ENCODE measurements around the gene TOP2B.

TOP2B gene

DNA sequence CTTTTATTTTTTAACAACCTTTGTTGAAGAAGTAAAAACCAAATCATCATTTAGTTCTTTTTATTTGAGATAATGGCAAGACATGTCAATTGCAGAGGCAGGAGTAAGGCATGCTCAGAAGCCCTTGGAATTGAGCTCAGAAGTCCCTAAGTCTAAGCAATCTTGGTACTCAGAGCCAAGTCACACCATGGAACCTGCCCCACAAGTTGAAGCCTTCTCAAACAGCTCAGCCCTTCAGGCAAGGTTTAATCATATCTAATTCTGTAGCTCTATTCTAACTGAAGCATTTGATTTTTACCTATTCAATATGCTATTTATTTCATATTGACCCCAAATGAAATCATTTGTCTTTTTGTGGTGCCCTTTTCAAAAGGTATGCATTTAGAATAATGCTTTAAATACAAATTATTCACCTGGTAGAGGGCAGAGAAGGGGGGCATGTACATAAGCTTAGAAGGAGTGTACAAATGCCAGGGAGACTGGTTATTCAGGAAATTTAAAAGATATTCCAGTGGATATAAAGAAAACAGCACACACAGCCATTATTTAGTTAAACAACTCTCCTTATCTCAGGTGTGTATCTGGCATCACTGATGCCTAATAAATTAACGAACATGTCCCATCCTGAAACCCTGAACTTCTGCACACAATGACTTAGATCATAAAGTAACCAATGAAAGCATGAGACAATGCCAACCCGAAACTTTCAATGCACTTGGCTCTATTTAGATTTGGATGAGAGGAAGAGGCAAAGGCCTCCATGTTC is 26.2 kb upstream of the TOP2B start:
- TF ChIP-seq SUZ12 (IDR thresholded peaks at IDR 0.05) (no peak), ARNT (IDR thresholded peaks at IDR 0.05) (no peak), FOXA1 (IDR thresholded peaks at IDR 0.05) (no peak), NFRKB (IDR thresholded peaks at IDR 0.05) (no peak), CTBP1 (IDR thresholded peaks at IDR 0.05; ENCODE audit: borderline replicate concordance) (no peak), L3MBTL2 (conservative IDR thresholded peaks at IDR 0.05) (no peak), LEF1 (IDR thresholded peaks at IDR 0.05; ENCODE audit: borderline replicate concordance) (no peak), HDGF (IDR thresholded peaks at IDR 0.05; ENCODE audit: borderline replicate concordance) (no peak), SP1 (IDR thresholded peaks at IDR 0.05) (no peak), FOXK2 (IDR thresholded peaks at IDR 0.05) (no peak), ELF4 (IDR thresholded peaks at IDR 0.05) (no peak), TARDBP (IDR thresholded peaks at IDR 0.05) (no peak), BHLHE40 (IDR thresholded peaks at IDR 0.05; ENCODE audit: borderline replicate concordance) (no peak), FOXM1 (IDR thresholded peaks at IDR 0.05; ENCODE audit: borderline replicate concordance) (no peak), ZNF384 (IDR thresholded peaks at IDR 0.05) (no peak)
- TF ChIP-seq, protein P1, sequence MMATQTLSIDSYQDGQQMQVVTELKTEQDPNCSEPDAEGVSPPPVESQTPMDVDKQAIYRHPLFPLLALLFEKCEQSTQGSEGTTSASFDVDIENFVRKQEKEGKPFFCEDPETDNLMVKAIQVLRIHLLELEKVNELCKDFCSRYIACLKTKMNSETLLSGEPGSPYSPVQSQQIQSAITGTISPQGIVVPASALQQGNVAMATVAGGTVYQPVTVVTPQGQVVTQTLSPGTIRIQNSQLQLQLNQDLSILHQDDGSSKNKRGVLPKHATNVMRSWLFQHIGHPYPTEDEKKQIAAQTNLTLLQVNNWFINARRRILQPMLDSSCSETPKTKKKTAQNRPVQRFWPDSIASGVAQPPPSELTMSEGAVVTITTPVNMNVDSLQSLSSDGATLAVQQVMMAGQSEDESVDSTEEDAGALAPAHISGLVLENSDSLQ (IDR thresholded peaks at IDR 0.05), result no peak
- ChIA-PET POLR2A (no interaction called here), CTCF (no interaction called here)
- DNase-seq (ENCODE audit: extremely low spot score), result no peak

DNA sequence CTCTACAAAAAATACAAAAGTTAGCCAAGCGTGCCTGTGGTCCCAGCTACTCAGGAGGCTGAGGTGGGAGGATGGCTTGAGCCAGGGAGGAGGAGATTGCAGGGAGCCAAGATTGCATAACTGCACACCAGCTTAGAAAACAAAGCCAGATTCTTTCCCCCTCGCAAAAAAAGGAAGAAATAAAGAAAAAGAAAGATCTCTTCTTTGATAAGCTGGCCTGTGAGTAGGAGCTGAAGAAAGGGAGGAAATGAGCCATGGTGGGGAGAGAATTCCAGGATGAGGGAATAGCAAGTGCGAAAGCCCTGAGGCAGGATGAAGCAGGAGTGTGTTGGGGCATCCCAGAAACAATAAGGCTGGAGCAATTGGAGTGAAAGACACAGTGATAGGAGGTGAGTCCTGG is 24.5 kb upstream of the TOP2B start:
- ChIA-PET POLR2A (no interaction called here), CTCF (no interaction called here)
- DNase-seq (ENCODE audit: extremely low spot score), result no peak
- TF ChIP-seq BHLHE40 (IDR thresholded peaks at IDR 0.05; ENCODE audit: borderline replicate concordance) (no peak), CTBP1 (IDR thresholded peaks at IDR 0.05; ENCODE audit: borderline replicate concordance) (no peak), TARDBP (IDR thresholded peaks at IDR 0.05) (no peak), SUZ12 (IDR thresholded peaks at IDR 0.05) (no peak), SP1 (IDR thresholded peaks at IDR 0.05) (no peak), ELF4 (IDR thresholded peaks at IDR 0.05) (no peak)

DNA sequence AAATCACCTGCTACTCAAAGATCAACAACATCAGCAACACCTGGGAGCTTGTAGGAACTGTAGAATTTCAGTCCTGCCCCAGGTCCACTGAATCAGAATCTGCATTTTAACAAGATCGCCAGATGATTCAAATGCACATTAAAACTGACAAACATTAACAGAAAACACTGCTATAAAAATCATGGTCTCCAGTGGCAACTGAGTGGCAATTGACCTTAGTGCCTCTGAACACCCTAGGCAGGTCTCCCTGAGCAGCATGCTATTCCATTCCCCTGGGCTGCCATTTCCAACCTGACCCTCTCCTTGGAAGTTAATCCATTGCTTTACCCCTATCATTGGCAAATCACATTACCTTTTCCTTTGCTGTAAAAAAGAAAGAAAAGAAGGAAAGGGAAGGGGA is 23.0 kb upstream of the TOP2B start:
- ChIA-PET CTCF (no interaction called here), POLR2A (no interaction called here)
- no peak for DNase-seq (ENCODE audit: extremely low spot score)
- TF ChIP-seq BHLHE40 (IDR thresholded peaks at IDR 0.05; ENCODE audit: borderline replicate concordance), result no peak
- no peak for TF ChIP-seq FOXM1 (IDR thresholded peaks at IDR 0.05; ENCODE audit: borderline replicate concordance)
- no peak for TF ChIP-seq ARNT (IDR thresholded peaks at IDR 0.05)
- no peak for TF ChIP-seq L3MBTL2 (conservative IDR thresholded peaks at IDR 0.05)
- TF ChIP-seq, protein P1 (IDR thresholded peaks at IDR 0.05), result no peak
- TF ChIP-seq ZNF384 (IDR thresholded peaks at IDR 0.05), result no peak
- no peak for TF ChIP-seq ELF4 (IDR thresholded peaks at IDR 0.05)
- no peak for TF ChIP-seq SUZ12 (IDR thresholded peaks at IDR 0.05)
- no peak for TF ChIP-seq SP1 (IDR thresholded peaks at IDR 0.05)
- TF ChIP-seq FOXA1 (IDR thresholded peaks at IDR 0.05), result no peak
- no peak for TF ChIP-seq HDGF (IDR thresholded peaks at IDR 0.05; ENCODE audit: borderline replicate concordance)
- TF ChIP-seq CTBP1 (IDR thresholded peaks at IDR 0.05; ENCODE audit: borderline replicate concordance), result no peak
- no peak for TF ChIP-seq TARDBP (IDR thresholded peaks at IDR 0.05)
- no peak for TF ChIP-seq FOXK2 (IDR thresholded peaks at IDR 0.05)
- TF ChIP-seq NFRKB (IDR thresholded peaks at IDR 0.05), result no peak
- TF ChIP-seq LEF1 (IDR thresholded peaks at IDR 0.05; ENCODE audit: borderline replicate concordance), result no peak

DNA sequence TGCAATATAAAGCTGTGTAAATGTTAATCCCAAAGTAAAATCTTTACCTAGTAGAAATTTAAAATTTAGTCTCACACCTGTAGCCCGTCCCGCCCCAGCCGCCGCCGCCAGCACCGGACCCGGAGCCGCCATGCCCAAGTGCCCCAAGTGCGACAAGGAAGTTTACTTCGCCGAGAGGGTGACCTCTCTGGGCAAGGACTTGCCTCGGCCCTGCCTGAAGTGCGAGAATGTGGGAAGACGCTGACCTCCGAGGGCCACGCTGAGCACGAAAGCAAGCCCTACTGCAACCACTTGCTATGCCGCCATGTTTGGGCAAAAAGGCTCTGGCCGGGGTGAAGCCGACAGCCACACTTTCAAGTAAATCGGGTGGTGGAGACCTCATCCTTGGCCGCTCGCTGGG is 22.1 kb upstream of the TOP2B start:
- DNase-seq (ENCODE audit: extremely low spot score), result no peak
- TF ChIP-seq BHLHE40 (IDR thresholded peaks at IDR 0.05; ENCODE audit: borderline replicate concordance) (no peak), FOXK2 (IDR thresholded peaks at IDR 0.05) (no peak), SUZ12 (IDR thresholded peaks at IDR 0.05) (no peak), HDGF (IDR thresholded peaks at IDR 0.05; ENCODE audit: borderline replicate concordance) (no peak), FOXM1 (IDR thresholded peaks at IDR 0.05; ENCODE audit: borderline replicate concordance) (no peak), ZNF384 (IDR thresholded peaks at IDR 0.05) (no peak), FOXA1 (IDR thresholded peaks at IDR 0.05) (no peak), TARDBP (IDR thresholded peaks at IDR 0.05) (no peak), ELF4 (IDR thresholded peaks at IDR 0.05) (no peak), LEF1 (IDR thresholded peaks at IDR 0.05; ENCODE audit: borderline replicate concordance) (no peak)
- ChIA-PET CTCF (no interaction called here), POLR2A (no interaction called here)

DNA sequence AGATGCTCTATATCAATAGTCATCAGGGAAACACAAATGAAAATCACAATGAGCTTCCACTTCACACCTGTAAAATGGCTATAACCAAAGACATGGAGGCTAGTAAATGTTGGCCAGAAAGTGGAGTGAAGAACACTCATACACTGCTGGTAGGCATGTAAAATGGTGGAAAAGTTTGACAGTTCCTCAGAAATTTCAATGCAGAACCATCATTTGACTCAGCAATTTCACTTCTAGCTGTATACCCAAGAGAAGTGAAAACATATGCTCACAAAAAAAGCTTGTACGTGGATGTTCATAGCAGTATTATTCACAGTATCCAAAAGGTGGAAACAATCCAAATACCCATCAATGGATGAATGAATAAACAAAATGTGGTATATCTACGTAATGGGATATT is 19.2 kb upstream of the TOP2B start:
- CTCF ChIA-PET, result no interaction called here

More for the DNA sequence above, 19.2 kb upstream of the TOP2B start:
- POLR2A ChIA-PET, result interaction anchor here (1.5 kb wide), 1 partner anchor 100 kb away, joined by 5 read pairs; the partner anchor contains the start of gene NGLY1
- TF ChIP-seq, protein P1 (IDR thresholded peaks at IDR 0.05), result no peak
- TF ChIP-seq ELF4 (IDR thresholded peaks at IDR 0.05), result no peak
- TF ChIP-seq LEF1 (IDR thresholded peaks at IDR 0.05; ENCODE audit: borderline replicate concordance), result no peak
- TF ChIP-seq FOXA1 (IDR thresholded peaks at IDR 0.05), result no peak
- no peak for TF ChIP-seq FOXM1 (IDR thresholded peaks at IDR 0.05; ENCODE audit: borderline replicate concordance)
- TF ChIP-seq NFRKB (IDR thresholded peaks at IDR 0.05), result no peak
- TF ChIP-seq ARNT (IDR thresholded peaks at IDR 0.05), result no peak
- TF ChIP-seq SP1 (IDR thresholded peaks at IDR 0.05), result no peak
- TF ChIP-seq FOXK2 (IDR thresholded peaks at IDR 0.05), result no peak
- no peak for TF ChIP-seq BHLHE40 (IDR thresholded peaks at IDR 0.05; ENCODE audit: borderline replicate concordance)
- no peak for TF ChIP-seq SUZ12 (IDR thresholded peaks at IDR 0.05)
- TF ChIP-seq TARDBP (IDR thresholded peaks at IDR 0.05), result no peak
- no peak for TF ChIP-seq L3MBTL2 (conservative IDR thresholded peaks at IDR 0.05)
- TF ChIP-seq CTBP1 (IDR thresholded peaks at IDR 0.05; ENCODE audit: borderline replicate concordance), result no peak
- no peak for TF ChIP-seq HDGF (IDR thresholded peaks at IDR 0.05; ENCODE audit: borderline replicate concordance)
- no peak for TF ChIP-seq ZNF384 (IDR thresholded peaks at IDR 0.05)
- no peak for DNase-seq (ENCODE audit: extremely low spot score)
